ENCODE data around the gene CCDC6.

The CCDC6 gene

GRCh38 chr10:59819265-59819664, 87.1 kb downstream of the CCDC6 start:
- H3K9me3 ChIP-seq (ENCODE audit: control insufficient read depth, insufficient read depth, low read length) = no peaks in the 10 kb centered on the region
- no peaks in the 10 kb centered on the region for H3K27me3 ChIP-seq (ENCODE audit: control insufficient read depth, insufficient read depth, low read length)
- H3K36me3 ChIP-seq (ENCODE audit: control insufficient read depth, insufficient read depth, low read length) = no peaks in the 10 kb centered on the region; the same call in 1 of the 2 replicates
- H3K27ac ChIP-seq (ENCODE audit: low read length) = no peak overlapping the region
- no peak for DNase-seq (ENCODE audit: low read depth, low spot score)
- WGBS (ENCODE audit: insufficient coverage, insufficient read length) = no CpG with 5 or more reads among the region's 1 CpG
- no peak overlapping the region for H3K4me3 ChIP-seq (ENCODE audit: low read length)
- no peaks in the 10 kb centered on the region for H3K4me1 ChIP-seq (ENCODE audit: control insufficient read depth, insufficient read depth, low read length)

GRCh38 chr10:59817773-59818172, 88.6 kb downstream of the CCDC6 start:
- no peaks in the 10 kb centered on the region for H3K9me3 ChIP-seq (ENCODE audit: control insufficient read depth, insufficient read depth, low read length)
- H3K4me1 ChIP-seq (ENCODE audit: control insufficient read depth, insufficient read depth, low read length) = no peaks in the 10 kb centered on the region
- no peak overlapping the region for H3K27ac ChIP-seq (ENCODE audit: low read length)
- WGBS (ENCODE audit: insufficient coverage, insufficient read length) = no CpG with 5 or more reads among the region's 6 CpGs
- no peaks in the 10 kb centered on the region for H3K36me3 ChIP-seq (ENCODE audit: control insufficient read depth, insufficient read depth, low read length)
- no peak for DNase-seq (ENCODE audit: low read depth, low spot score)
- H3K4me3 ChIP-seq (ENCODE audit: low read length) = no peak overlapping the region
- H3K27me3 ChIP-seq (ENCODE audit: control insufficient read depth, insufficient read depth, low read length) = no peaks in the 10 kb centered on the region

GRCh38 chr10:59814878-59815277, 91.5 kb downstream of the CCDC6 start:
- Histone ChIP-seq H3K4me1 (ENCODE audit: control insufficient read depth, insufficient read depth, low read length) (no peaks in the 10 kb centered on the region; the same call in 1 of the 2 replicates), H3K27me3 (ENCODE audit: control insufficient read depth, insufficient read depth, low read length) (no peaks in the 10 kb centered on the region), H3K9me3 (ENCODE audit: control insufficient read depth, insufficient read depth, low read length) (no peaks in the 10 kb centered on the region), H3K4me3 (ENCODE audit: low read length) (no peak overlapping the region), H3K27ac (ENCODE audit: low read length) (no peak overlapping the region), H3K36me3 (ENCODE audit: control insufficient read depth, insufficient read depth, low read length) (peaks cover 8% of the 10 kb centered on the region; the same call in 1 of the 2 replicates)
- no peak for DNase-seq (ENCODE audit: low read depth, low spot score)
- WGBS (ENCODE audit: insufficient coverage, insufficient read length) = no CpG with 5 or more reads among the region's 3 CpGs

GRCh38 chr10:59812519-59813122, 93.7 kb downstream of the CCDC6 start:
- Histone ChIP-seq H3K27ac (ENCODE audit: low read length) (no peak overlapping the region), H3K27me3 (ENCODE audit: control insufficient read depth, insufficient read depth, low read length) (no peaks in the 10 kb centered on the region), H3K4me1 (ENCODE audit: control insufficient read depth, insufficient read depth, low read length) (no peaks in the 10 kb centered on the region; the same call in 1 of the 2 replicates), H3K4me3 (ENCODE audit: low read length) (no peak overlapping the region), H3K36me3 (ENCODE audit: control insufficient read depth, insufficient read depth, low read length) (peaks cover 8% of the 10 kb centered on the region; the same call in 1 of the 2 replicates), H3K9me3 (ENCODE audit: control insufficient read depth, insufficient read depth, low read length) (no peaks in the 10 kb centered on the region)
- DNase-seq (ENCODE audit: low read depth, low spot score) = no peak
- WGBS (ENCODE audit: insufficient coverage, insufficient read length) = no CpG with 5 or more reads among the region's 7 CpGs

- Histone ChIP-seq H3K27me3 (ENCODE audit: control insufficient read depth, insufficient read depth, low read length) (no peaks in the 10 kb centered on the region), H3K4me1 (ENCODE audit: control insufficient read depth, insufficient read depth, low read length) (no peaks in the 10 kb centered on the region; the same call in 1 of the 2 replicates), H3K36me3 (ENCODE audit: control insufficient read depth, insufficient read depth, low read length) (peaks cover 11% of the 10 kb centered on the region; the same call in 1 of the 2 replicates), H3K4me3 (ENCODE audit: low read length) (no peak overlapping the region), H3K27ac (ENCODE audit: low read length) (no peak overlapping the region), H3K9me3 (ENCODE audit: control insufficient read depth, insufficient read depth, low read length) (no peaks in the 10 kb centered on the region)
- DNase-seq (ENCODE audit: low read depth, low spot score) = no peak
- no CpG with 5 or more reads among the region's 2 CpGs for WGBS (ENCODE audit: insufficient coverage, insufficient read length)
Observed at GRCh38 chr10:59809644-59809974, 96.7 kb downstream of the CCDC6 start.

GRCh38 chr10:59808896-59809643, 97.3 kb downstream of the CCDC6 start:
- Histone ChIP-seq H3K4me1 (ENCODE audit: control insufficient read depth, insufficient read depth, low read length) (no peaks in the 10 kb centered on the region; the same call in 1 of the 2 replicates), H3K27me3 (ENCODE audit: control insufficient read depth, insufficient read depth, low read length) (no peaks in the 10 kb centered on the region), H3K36me3 (ENCODE audit: control insufficient read depth, insufficient read depth, low read length) (peaks cover 13% of the 10 kb centered on the region; the same call in 1 of the 2 replicates), H3K4me3 (ENCODE audit: low read length) (no peak overlapping the region), H3K27ac (ENCODE audit: low read length) (no peak overlapping the region), H3K9me3 (ENCODE audit: control insufficient read depth, insufficient read depth, low read length) (no peaks in the 10 kb centered on the region)
- DNase-seq (ENCODE audit: low read depth, low spot score) = peak; percentile 27
- WGBS (ENCODE audit: insufficient coverage, insufficient read length) = 100% methylated on average over 2 of the region's 5 CpGs

- no peaks in the 10 kb centered on the region for H3K9me3 ChIP-seq (ENCODE audit: control insufficient read depth, insufficient read depth, low read length)
- H3K27me3 ChIP-seq (ENCODE audit: control insufficient read depth, insufficient read depth, low read length) = no peaks in the 10 kb centered on the region
- no peak overlapping the region for H3K27ac ChIP-seq (ENCODE audit: low read length)
- H3K4me1 ChIP-seq (ENCODE audit: control insufficient read depth, insufficient read depth, low read length) = no peaks in the 10 kb centered on the region; the same call in 1 of the 2 replicates
- DNase-seq (ENCODE audit: low read depth, low spot score) = no peak
- no peak overlapping the region for H3K4me3 ChIP-seq (ENCODE audit: low read length)
- no CpG with 5 or more reads among the region's 9 CpGs for WGBS (ENCODE audit: insufficient coverage, insufficient read length)
- H3K36me3 ChIP-seq (ENCODE audit: control insufficient read depth, insufficient read depth, low read length) = peaks cover 13% of the 10 kb centered on the region; the same call in 1 of the 2 replicates
Observed at GRCh38 chr10:59807629-59808620, 98.4 kb downstream of the CCDC6 start.

- peak; percentile 39 for DNase-seq (ENCODE audit: low read depth, low spot score)
- WGBS (ENCODE audit: insufficient coverage, insufficient read length) = no CpG with 5 or more reads among the region's 6 CpGs
- H3K36me3 ChIP-seq (ENCODE audit: control insufficient read depth, insufficient read depth, low read length) = peaks cover 5% of the 10 kb centered on the region; the same call in 1 of the 2 replicates
Observed at GRCh38 chr10:59805014-59805413, 101.3 kb downstream of the CCDC6 start.

GRCh38 chr10:59804220-59804619, 102.1 kb downstream of the CCDC6 start:
- Histone ChIP-seq H3K4me1 (ENCODE audit: control insufficient read depth, insufficient read depth, low read length) (no peaks in the 10 kb centered on the region), H3K36me3 (ENCODE audit: control insufficient read depth, insufficient read depth, low read length) (peaks cover 5% of the 10 kb centered on the region; the same call in 1 of the 2 replicates), H3K27me3 (ENCODE audit: control insufficient read depth, insufficient read depth, low read length) (no peaks in the 10 kb centered on the region), H3K4me3 (ENCODE audit: low read length) (no peak overlapping the region), H3K27ac (ENCODE audit: low read length) (no peak overlapping the region), H3K9me3 (ENCODE audit: control insufficient read depth, insufficient read depth, low read length) (no peaks in the 10 kb centered on the region)
- WGBS (ENCODE audit: insufficient coverage, insufficient read length) = no CpG with 5 or more reads among the region's 4 CpGs
- no peak for DNase-seq (ENCODE audit: low read depth, low spot score)

More at GRCh38 chr10:59805014-59805413, 101.3 kb downstream of the CCDC6 start:
- Histone ChIP-seq H3K9me3 (ENCODE audit: control insufficient read depth, insufficient read depth, low read length) (no peaks in the 10 kb centered on the region), H3K27ac (ENCODE audit: low read length) (no peak overlapping the region), H3K27me3 (ENCODE audit: control insufficient read depth, insufficient read depth, low read length) (no peaks in the 10 kb centered on the region), H3K4me3 (ENCODE audit: low read length) (no peak overlapping the region), H3K4me1 (ENCODE audit: control insufficient read depth, insufficient read depth, low read length) (no peaks in the 10 kb centered on the region; the same call in 1 of the 2 replicates)

- no peak overlapping the region for H3K27ac ChIP-seq (ENCODE audit: low read length)
- no peak for DNase-seq (ENCODE audit: low read depth, low spot score)
- H3K4me3 ChIP-seq (ENCODE audit: low read length) = no peak overlapping the region
- H3K4me1 ChIP-seq (ENCODE audit: control insufficient read depth, insufficient read depth, low read length) = no peaks in the 10 kb centered on the region
- no peaks in the 10 kb centered on the region for H3K27me3 ChIP-seq (ENCODE audit: control insufficient read depth, insufficient read depth, low read length)
- WGBS (ENCODE audit: insufficient coverage, insufficient read length) = no CpG with 5 or more reads among the region's 1 CpG
- no peaks in the 10 kb centered on the region for H3K9me3 ChIP-seq (ENCODE audit: control insufficient read depth, insufficient read depth, low read length)
- peaks cover 5% of the 10 kb centered on the region; the same call in 1 of the 2 replicates for H3K36me3 ChIP-seq (ENCODE audit: control insufficient read depth, insufficient read depth, low read length)
Observed at GRCh38 chr10:59803714-59804113, 102.6 kb downstream of the CCDC6 start.
